NB4 (cell line): ENCODE data around the gene LRFN3.

Experiments
- CTCF ChIP-seq: IDR thresholded peaks from one replicate; pipeline ENCODE4 v1.5.1; 2012; ENCODE audit warnings: low read depth, low read length
- MAX ChIP-seq: IDR thresholded peaks from 2 replicates; pipeline ENCODE4 v1.6.1; 2011; ENCODE audit warnings: low read depth, low read length
- MYC ChIP-seq: IDR thresholded peaks from 2 replicates; pipeline ENCODE4 v1.6.1; 2011; ENCODE audit warnings: low read depth, low read length
- POLR2A ChIP-seq: IDR thresholded peaks from 2 replicates; pipeline ENCODE4 v1.6.1; 2011; ENCODE audit warnings: mild to moderate bottlenecking; ENCODE audit not compliant: insufficient read length; ENCODE audit errors: extremely low read depth

GRCh38 chr19:35895911-35896642 lies 40.1 kb upstream of the LRFN3 start:
- TF ChIP-seq POLR2A: no peak
- TF ChIP-seq CTCF: no peak
- TF ChIP-seq MYC: no peak
- TF ChIP-seq MAX: no peak
